ENCODE measurements around the gene POLR3A.

The POLR3A gene

GRCh38 chr10:77940225-77940624 is 89.1 kb downstream of the POLR3A start:
- no peak for DNase-seq

GRCh38 chr10:77939561-77940001 is 89.7 kb downstream of the POLR3A start:
- DNase-seq: no peak

DNA sequence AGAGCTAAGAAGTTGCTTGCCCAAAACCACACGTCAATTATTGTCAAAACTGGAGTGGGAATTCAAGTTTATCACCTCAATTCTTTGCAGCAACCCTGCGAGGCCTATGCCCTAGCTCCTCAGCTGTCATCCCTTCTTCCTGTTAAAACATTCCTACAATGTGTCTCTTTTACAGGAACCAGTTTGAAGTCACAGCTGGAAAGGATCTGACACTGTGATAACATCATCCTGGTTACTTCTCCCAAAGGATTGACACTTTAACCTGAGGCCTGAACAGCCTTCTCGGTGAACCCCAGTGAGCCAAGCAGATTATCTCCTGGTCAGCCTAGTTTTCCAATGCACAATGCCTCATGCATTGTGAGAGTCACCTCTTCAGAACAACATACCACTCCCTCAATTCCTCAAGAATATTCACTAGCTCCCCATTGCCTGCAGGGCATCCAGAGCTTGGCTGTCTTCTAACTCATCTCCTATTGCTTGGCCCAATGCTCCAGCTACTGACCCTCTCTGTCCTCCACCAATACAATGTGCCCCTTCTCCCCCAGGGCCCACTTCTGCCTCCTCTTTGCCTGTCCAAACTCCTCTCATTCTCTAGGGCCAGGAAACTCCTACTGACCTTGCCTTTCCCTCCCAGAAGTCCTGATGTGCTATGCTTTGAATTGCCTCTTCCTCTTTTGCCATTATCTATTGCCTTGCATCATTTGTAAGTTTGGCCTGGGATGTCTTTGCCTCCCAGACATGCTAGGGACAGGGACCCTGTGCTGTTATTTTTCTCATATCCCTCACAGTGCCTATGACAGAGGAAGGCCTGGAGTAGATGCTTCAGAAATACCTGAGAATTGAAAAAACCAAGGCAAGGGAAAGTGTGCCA is 92.4 kb downstream of the POLR3A start:
- DNase-seq: no peak

DNA sequence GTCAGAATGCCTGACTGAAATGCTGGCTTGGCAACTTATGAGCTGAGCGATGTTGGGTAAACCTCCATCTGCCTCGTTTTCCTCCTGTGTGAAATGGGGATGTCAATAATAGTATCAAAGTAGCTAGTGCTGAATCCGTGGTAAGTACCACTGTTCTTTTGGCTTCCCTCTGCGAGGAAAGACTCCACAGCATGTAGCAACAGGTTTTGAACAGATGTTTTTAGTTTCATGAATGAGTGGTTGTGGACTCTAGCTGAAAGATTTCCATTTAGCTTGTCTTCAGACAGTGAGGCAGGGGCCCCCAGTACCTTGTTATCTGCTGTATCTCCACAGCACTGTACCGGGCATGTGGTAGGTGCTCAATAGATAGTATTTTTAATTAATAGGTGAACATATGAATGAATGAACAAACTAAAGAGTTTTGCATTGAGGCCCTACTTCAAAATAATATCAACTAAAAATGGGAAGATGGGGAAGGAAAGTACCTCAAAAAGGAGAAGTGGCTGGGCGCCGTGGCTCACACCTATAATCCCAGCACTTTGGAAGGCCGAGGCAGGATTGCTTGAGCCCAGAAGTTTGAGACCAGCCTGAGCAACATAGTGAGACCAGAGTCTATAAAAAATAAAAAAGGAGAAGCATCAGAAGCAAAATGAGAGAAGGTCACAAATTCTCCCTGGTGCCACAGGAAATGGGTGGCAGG is 97.1 kb downstream of the POLR3A start:
- DNase-seq: no peak

DNA sequence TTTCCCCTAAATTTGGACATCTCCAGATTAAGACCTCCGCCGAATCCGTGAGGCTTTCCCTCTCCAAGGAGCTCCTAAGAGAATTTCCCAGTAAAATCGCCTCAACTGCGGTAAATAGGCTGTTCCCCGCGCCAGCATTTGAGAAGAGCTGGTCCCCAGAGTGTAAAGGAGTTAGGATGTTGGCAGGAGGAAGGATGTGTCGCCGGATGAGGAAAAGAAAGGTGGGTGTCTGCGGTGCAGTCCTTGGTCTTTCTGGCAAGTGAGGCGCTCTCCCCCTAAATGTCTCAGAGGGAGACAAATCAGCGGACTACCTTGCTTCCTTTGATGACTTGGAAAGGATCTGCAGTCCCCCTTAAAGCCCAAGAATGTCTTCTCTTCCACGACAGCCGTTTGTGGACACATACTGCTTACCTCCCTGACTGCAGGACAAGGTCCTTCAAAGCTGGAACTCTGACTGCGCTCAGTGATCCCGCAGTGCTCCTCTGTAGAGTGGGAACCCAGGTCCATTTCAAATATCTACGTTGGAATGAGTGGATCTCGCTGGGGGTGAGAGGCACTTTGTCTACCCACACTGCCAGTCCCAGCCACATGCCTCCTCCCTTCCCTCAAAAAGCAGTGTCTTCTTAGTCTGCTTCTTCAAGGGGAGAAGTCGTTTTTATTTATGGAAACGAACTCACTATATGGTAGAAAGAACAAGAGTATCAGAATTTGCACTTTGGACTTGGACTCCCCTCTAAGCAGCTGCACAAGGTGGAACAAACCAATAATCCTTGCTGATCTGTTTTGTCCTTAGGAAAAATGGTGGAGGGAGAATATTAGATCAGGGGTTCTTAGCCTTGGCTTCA is 101.7 kb downstream of the POLR3A start:
- no peak for DNase-seq

DNA sequence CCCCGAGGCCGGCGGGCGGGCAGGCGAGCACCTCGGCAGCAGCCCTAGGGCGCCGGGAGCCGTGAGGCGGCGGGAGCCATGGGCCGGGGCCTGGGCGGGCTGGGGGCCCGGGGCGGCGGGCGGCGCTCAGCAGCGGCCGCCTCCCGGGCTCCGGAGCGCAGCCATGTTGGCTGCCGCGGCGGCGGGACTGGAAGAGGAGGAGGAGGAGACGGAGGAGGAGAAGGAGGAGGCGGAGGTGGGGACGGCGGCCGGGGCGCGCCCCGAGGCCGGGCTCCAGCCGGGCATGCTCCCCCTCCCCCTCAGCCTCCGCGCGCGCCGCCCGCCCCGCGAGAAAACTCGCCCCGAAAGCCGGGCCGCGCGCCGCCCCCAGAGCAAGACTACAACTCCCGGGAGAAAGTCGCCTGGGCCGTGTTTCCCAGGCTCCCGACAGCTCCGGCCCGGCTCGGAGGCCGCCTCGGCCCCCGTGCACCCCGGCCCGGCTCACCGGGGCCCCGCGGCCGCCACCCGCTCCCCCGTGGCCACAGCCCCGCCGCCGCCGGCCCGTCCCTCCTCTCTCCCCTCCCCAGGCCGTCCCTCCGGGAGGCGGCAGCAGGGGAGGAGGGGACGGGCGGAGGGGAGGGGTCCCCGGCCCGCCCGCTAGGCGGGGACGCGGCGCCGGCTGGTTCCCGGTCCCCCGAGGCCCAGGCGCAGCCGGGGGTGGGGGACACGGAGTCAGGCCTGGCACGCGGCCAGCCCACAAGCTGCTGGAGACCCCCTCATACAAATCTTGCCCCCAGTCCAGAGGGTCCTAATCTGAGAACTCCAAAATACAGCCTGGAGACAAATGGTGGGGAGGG is 102.5 kb downstream of the POLR3A start, which contains the start of gene DLG5:
TSS of gene DLG5 (minus strand) at position 190 of the 836 bp plus-strand sequence. CDS start 235 bp downstream, outside the sequence.
- peak; percentile 35 for DNase-seq

DNA sequence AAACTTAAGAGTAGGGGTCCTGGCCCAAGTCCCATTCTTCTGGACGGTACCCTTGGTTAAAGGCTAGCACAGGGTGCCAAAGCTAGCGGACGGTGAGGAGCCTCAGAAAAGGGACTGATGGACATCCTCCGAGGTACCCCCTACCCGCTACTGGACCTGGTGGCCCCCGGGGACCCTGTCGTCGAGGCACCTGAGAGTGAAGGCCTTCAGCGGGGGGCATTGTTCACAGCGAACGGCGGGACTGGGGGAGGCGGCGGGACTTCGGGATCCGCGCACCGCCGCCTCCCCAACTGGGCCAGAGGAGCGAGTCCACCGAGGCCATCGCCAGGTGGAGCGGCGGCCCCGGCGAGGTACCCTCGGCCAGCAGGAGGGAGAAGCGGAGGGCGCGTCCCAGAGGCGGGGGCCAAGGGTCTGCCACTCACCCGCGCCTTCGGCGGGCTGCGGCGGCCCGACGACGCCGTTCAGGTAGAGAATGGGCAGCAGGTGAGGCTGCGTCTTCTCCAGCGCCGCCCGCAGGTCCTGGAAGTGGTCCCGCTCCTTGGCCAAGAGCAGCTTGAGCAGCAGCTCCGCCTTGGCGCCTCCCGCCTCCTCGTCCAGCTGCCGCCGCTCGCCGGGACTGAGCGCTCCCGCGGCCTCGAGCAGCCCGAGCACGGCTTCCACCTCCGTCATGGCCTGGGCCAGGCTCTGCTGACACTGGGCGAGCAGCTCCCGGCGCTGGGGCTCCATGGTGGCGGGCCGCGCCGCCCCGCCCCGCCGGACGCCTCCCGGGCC is 103.3 kb downstream of the POLR3A start:
- DNase-seq: peak; percentile 48

- no peak for DNase-seq
These were observed 103.9 kb downstream of the POLR3A start for GRCh38 chr10:77925410-77925794.

- DNase-seq: no peak
These were observed 106.6 kb downstream of the POLR3A start for GRCh38 chr10:77922566-77923179.

DNA sequence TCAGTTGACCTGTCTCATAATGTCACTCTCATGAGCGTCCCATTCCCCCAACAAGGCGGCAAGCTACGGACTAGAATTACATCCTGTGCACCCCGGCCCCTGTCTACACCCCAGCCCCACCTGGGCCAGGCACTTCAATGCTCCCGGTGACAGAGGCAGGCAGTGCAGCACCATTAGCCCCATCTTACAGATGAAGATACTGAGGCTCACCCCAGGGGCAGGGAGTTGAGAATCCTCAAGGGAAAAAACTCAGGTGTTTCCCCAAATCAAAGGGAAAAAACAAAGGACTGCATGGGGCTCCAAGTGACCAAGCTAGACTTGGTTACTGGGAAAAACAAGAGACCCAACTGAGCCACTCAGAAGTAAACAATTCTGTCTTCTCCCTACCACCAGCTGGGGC is 107.3 kb downstream of the POLR3A start:
- no peak for DNase-seq

DNA sequence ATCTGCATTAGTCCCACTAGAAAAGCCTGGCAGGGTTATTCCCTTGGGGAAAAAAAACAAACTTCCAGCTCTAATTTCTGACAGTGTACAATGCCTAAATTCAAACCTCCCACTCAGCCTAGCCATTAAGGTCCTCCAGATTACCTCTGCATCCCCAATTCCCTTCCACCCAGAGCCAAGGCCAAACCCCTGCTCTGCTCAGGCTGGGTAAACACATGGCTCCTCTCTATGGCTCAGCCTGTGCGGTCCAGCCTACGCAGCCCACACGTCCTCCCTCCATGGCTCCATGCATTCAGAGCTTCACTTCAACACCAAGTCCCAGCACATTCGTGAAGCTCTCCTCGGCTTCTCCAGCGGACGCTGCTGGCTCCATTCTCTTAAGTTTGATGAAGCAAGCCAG is 107.9 kb downstream of the POLR3A start:
- no peak for DNase-seq

GRCh38 chr10:77920495-77920894 is 108.8 kb downstream of the POLR3A start:
- DNase-seq: no peak

DNA sequence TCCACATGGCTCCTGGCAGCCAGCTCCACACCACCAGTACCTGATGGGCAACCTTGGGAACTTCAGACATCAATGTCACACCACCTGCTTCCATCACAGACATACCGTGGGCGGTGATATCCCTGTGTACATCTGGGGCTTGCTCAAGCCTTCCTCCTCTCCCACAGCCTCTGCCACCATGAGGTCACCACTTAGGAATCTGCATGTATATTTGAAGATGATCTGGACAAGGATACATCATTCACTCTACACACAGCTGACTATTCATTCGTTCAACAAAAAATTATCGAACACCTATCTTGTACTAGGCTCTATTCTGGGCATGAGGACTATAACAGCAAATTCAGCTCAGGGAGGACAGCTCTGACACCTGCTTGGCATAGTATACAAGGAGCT is 109.6 kb downstream of the POLR3A start:
- DNase-seq: no peak

Data from stimulated activated CD8-positive, alpha-beta memory T cell treated with anti-CD3 and anti-CD28 coated beads, Interleukin-4, amount 100 ng/mL, for 48 hours (primary cell).